K562 (cell line): Measurements from ENCODE around the gene LGI4. TPM values are rescaled to one million over a fixed set of nuclear protein-coding genes. Genes with fewer than 3 reads are reported as not detected.

Experiments
- CBFA2T3 ChIP-seq: fragments of 450-650 bp; IDR thresholded peaks from 2 replicates; pipeline ENCODE4 v1.6.1; 2017
- CREM ChIP-seq: IDR thresholded peaks from 2 replicates; pipeline ENCODE4 v1.6.1; 2014; ENCODE audit warnings: antibody characterized with exemption, low read depth
- FOXK1 ChIP-seq: sonication (generic); formaldehyde crosslinking; IDR thresholded peaks from 2 replicates; pipeline ENCODE4 v1.8.0; 2022; ENCODE audit warnings: missing genetic modification reagents, mild to moderate bottlenecking, borderline replicate concordance
- HDAC2 ChIP-seq: fragments of 450-650 bp; IDR thresholded peaks from 2 replicates; pipeline ENCODE4 v1.6.1; 2016; ENCODE audit warnings: mild to moderate bottlenecking
- KDM1A ChIP-seq, 2 experiments: fragments of 450-650 bp; IDR thresholded peaks; 2 replicates each; pipeline ENCODE4 v1.6.1; 2016; ENCODE audit warnings: mild to moderate bottlenecking in 2 of 2
- KLF10 ChIP-seq: fragments of 250-450 bp; sonication (Bioruptor Pico); IDR thresholded peaks from 2 replicates; pipeline ENCODE4 v1.6.1; 2021; ENCODE audit warnings: matching md5 sums
- KLF13 ChIP-seq: fragments of 450-650 bp; IDR thresholded peaks from 2 replicates; pipeline ENCODE4 v1.6.1; 2016; ENCODE audit warnings: missing genetic modification characterization, low read depth, mild to moderate bottlenecking, missing compliant biosample characterization, moderate library complexity, borderline replicate concordance
- MEF2A ChIP-seq: IDR thresholded peaks from 2 replicates; pipeline ENCODE4 v1.6.1; 2011; ENCODE audit warnings: low read depth, mild to moderate bottlenecking, low read length, moderate library complexity; ENCODE audit not compliant: control insufficient read depth
- MNT ChIP-seq, 2 experiments: fragments of 450-650 bp; conservative IDR thresholded peaks; 2 replicates each; pipeline ENCODE4 v1.6.1; 2017; ENCODE audit warnings: mild to moderate bottlenecking in 2 of 2, moderate library complexity in 2 of 2
- MTA2 ChIP-seq: fragments of 450-650 bp; IDR thresholded peaks from 2 replicates; pipeline ENCODE4 v1.6.1; 2016; ENCODE audit warnings: low read depth
- NCOA1 ChIP-seq: fragments of 450-650 bp; IDR thresholded peaks from 2 replicates; pipeline ENCODE4 v1.6.1; 2016; ENCODE audit warnings: low read depth
- NEUROD1 ChIP-seq: fragments of 150-350 bp; IDR thresholded peaks from 2 replicates; pipeline ENCODE4 v1.6.1; 2014; ENCODE audit warnings: borderline replicate concordance, low read length, low read depth; ENCODE audit not compliant: partially characterized antibody
- POLR2AphosphoS5 ChIP-seq: IDR thresholded peaks from 2 replicates; pipeline ENCODE4 v1.6.1; 2011; ENCODE audit warnings: mild to moderate bottlenecking, low read depth, low read length, moderate library complexity; ENCODE audit not compliant: control insufficient read depth, insufficient read depth
- RCOR1 ChIP-seq, 2 experiments: IDR thresholded peaks; 2 replicates each; pipeline ENCODE4 v1.6.1; 2012; ENCODE audit warnings: low read depth in 2 of 2, low read length in 2 of 2, borderline replicate concordance in 1 of 2, improper control_type of control experiment in 1 of 2
- RFX1 ChIP-seq: fragments of 450-650 bp; IDR thresholded peaks from 2 replicates; pipeline ENCODE4 v1.6.1; 2016; ENCODE audit warnings: mild to moderate bottlenecking, moderate library complexity
- RUNX1 ChIP-seq: sonication (generic); IDR thresholded peaks from 2 replicates; pipeline ENCODE4 v1.6.1; 2016; ENCODE audit warnings: antibody characterized with exemption, low read depth
- SMAD2 ChIP-seq: fragments of 150-350 bp; IDR thresholded peaks from 2 replicates; pipeline ENCODE4 v1.6.1; 2014; ENCODE audit warnings: low read depth, mild to moderate bottlenecking, low read length
- SMARCA4 ChIP-seq: fragments of 450-650 bp; IDR thresholded peaks from 2 replicates; pipeline ENCODE4 v1.6.1; 2016
- SRSF3 ChIP-seq: fragments of 200-400 bp; formaldehyde crosslinking; IDR thresholded peaks from 2 replicates; pipeline ENCODE4 v1.6.1; 2016; ENCODE audit warnings: mild to moderate bottlenecking, low read length, moderate library complexity; ENCODE audit not compliant: insufficient read depth
- TGIF2 ChIP-seq: sonication (generic); formaldehyde crosslinking; IDR thresholded peaks from 2 replicates; pipeline ENCODE4 v1.8.1; 2022; ENCODE audit warnings: mild to moderate bottlenecking, missing genetic modification reagents, moderate library complexity
- U2AF1 ChIP-seq: fragments of 200-400 bp; formaldehyde crosslinking; optimal IDR thresholded peaks from 2 replicates; pipeline ENCODE3; 2017; ENCODE audit warnings: mild to moderate bottlenecking, low read depth, low read length, moderate library complexity
- VEZF1 ChIP-seq: fragments of 200-800 bp; sonication (Bioruptor generic); IDR thresholded peaks from 2 replicates; pipeline ENCODE4 v1.6.1; 2017; ENCODE audit warnings: missing genetic modification characterization, missing compliant biosample characterization
- ZBTB1 ChIP-seq: sonication (generic); formaldehyde crosslinking; IDR thresholded peaks from 2 replicates; pipeline ENCODE4 v1.8.1; 2023; ENCODE audit warnings: missing genetic modification reagents, low read depth, mild to moderate bottlenecking, borderline replicate concordance
- ZBTB8A ChIP-seq: fragments of 450-650 bp; IDR thresholded peaks from 2 replicates; pipeline ENCODE4 v1.6.1; 2018; ENCODE audit warnings: mild to moderate bottlenecking, moderate library complexity; ENCODE audit not compliant: partially characterized antibody
- ZNF436 ChIP-seq: fragments of 250-450, 450-650 bp; sonication (Bioruptor Pico); formaldehyde crosslinking; IDR thresholded peaks from 2 replicates; pipeline ENCODE4 v1.7.0; 2020; ENCODE audit warnings: mild to moderate bottlenecking
- ZNF444 ChIP-seq: fragments of 250-450 bp; sonication (Bioruptor Pico); IDR thresholded peaks from 2 replicates; pipeline ENCODE4 v1.4.0; 2020; ENCODE audit warnings: mild to moderate bottlenecking, moderate library complexity
- ZNF57 ChIP-seq: fragments of 450-650 bp; formaldehyde crosslinking; IDR thresholded peaks from 2 replicates; pipeline ENCODE4 v1.4.0; 2020; ENCODE audit warnings: mild to moderate bottlenecking, moderate library complexity
- polyA plus RNA-seq, 8 experiments: library from polyadenylated mRNA; depleted of rRNA in 4 of 8; stranded (reverse) in 5 of 8; unstranded in 3 of 8; fragments of >200 nt; fragmentation: Nextera tagmentation in 2 of 8; fragmentation: Illumina TruSeq in 1 of 8; extraction: Ambion mirVana in 2 of 8; extraction: Trizol in 1 of 8; gene quantifications; 2 replicates each; pipeline versions ENCODE4 v1.2.1 to v1.2.3, GENCODE V29; 2011 to 2014; ENCODE audit warnings: inconsistent platforms in 1 of 8, missing spikeins in 1 of 8
- total RNA-seq, 7 experiments: library from RNA; depleted of rRNA in 6 of 7; stranded (reverse); fragments of >200 nt in 6 of 7; fragmentation: Illumina TruSeq in 2 of 7; extraction: Trizol in 2 of 7; gene quantifications; 2 replicates each; pipeline versions ENCODE4 v1.2.1 to v1.2.3, GENCODE V29; 2011 to 2021; ENCODE audit warnings: low replicate concordance in 1 of 7

Gene LGI4
- total and polyA plus RNA-seq, 9 of the 15 experiments (the other 6 are each of a cell fraction or from before 2014, with no cell fraction given), result 0.14 to 0.30 (median 0.24) TPM; not detected in 4

- peak in 1 of 2 experiments; percentile 19; a peak in 1 of 4 replicates for TF ChIP-seq RCOR1 (IDR thresholded peaks at IDR 0.05; ENCODE audit: borderline replicate concordance in 1 of 2, low read depth in 2 of 2, low read length in 2 of 2)
- TF ChIP-seq POLR2AphosphoS5, result no peak
- no peak for TF ChIP-seq MNT (conservative IDR thresholded peaks at IDR 0.05)
- TF ChIP-seq ZNF444, result no peak
- no peak for TF ChIP-seq KLF10
- TF ChIP-seq CREM, result no peak
- no peak for TF ChIP-seq ZNF436
- TF ChIP-seq VEZF1 (CRISPR knock-in tag), result peak; percentile 79
- no peak for TF ChIP-seq NCOA1
- no peak for TF ChIP-seq SRSF3
- no peak for TF ChIP-seq SMARCA4
- no peak for TF ChIP-seq ZNF57
- TF ChIP-seq HDAC2, result peak; percentile 33; the same call in 1 of the 2 replicates
- TF ChIP-seq MEF2A, result no peak
- TF ChIP-seq ZBTB8A, result no peak
- no peak for TF ChIP-seq ZBTB1 (CRISPR knock-in tag)
- no peak for TF ChIP-seq TGIF2 (CRISPR knock-in tag)
- TF ChIP-seq KDM1A (IDR thresholded peaks at IDR 0.05), result no peak
- no peak for TF ChIP-seq CBFA2T3
- no peak for TF ChIP-seq RFX1
- TF ChIP-seq MTA2, result no peak
- no peak for TF ChIP-seq SMAD2
- TF ChIP-seq RUNX1, result no peak
- no peak for TF ChIP-seq U2AF1
- 0 out of 2 replicates have a peak, but pooled peaks have one; percentile 41 for TF ChIP-seq KLF13 (tag)
- no peak for TF ChIP-seq FOXK1 (CRISPR knock-in tag)
- TF ChIP-seq NEUROD1, result no peak
Measured at GRCh38 chr19:35114353-35115176, 20.3 kb downstream of the LGI4 start (continued).
